HG02840 (cell line): Measurements from ENCODE around the gene C4orf54.

ENCODE experiments used
- ATAC-seq: cut with Tn5 transposase; IDR thresholded peaks from one replicate; pipeline ENCODE4 v1.9.1; 2021; ENCODE audit warnings: mild to moderate bottlenecking, moderate library complexity, moderate number of reproducible peaks; ENCODE audit not compliant: unreplicated experiment, low FRiP score

Gene C4orf54

DNA sequence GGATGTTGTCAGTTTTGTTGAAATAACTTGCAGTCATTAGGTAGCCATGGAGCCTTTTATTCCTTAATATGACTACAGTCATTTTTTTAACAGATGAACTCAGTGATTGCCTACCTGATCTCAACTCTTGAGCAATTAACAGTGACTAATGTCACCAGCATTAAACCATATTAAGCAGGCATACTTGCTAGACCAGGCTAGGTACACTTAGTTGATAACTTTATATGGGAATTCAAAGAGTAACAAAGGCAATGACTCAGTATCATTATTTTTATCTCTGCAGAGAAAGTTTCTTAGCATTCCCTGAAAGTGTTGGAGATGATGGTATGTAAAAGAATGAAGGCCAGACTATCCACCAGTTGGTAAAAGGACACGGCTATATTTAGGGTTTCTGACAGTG, at the start of gene C4orf54:
Gene C4orf54, minus strand, starts transcription at position 31 of the 400 bp plus-strand sequence. CDS start 3,180 bp downstream, outside the sequence.
- no peak for ATAC-seq

DNA sequence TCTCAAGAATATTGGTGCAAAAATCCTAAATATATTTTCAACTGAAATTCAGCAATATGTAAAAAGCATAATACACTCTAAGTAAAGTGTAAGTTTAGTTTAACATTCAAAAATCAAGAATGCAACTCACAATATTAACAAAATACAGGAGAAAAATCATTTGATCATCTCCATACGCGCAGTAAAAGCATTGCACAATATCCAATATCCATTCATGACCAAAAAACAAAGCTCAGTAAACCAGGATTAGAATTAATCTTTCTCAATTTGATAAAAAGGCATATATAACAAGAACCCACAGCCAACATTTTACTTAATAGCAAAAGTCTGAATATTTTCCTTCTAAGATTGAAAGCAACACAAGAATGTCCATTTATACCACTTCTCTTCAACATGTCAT, 48.3 kb upstream of the C4orf54 start:
- ATAC-seq, result no peak

DNA sequence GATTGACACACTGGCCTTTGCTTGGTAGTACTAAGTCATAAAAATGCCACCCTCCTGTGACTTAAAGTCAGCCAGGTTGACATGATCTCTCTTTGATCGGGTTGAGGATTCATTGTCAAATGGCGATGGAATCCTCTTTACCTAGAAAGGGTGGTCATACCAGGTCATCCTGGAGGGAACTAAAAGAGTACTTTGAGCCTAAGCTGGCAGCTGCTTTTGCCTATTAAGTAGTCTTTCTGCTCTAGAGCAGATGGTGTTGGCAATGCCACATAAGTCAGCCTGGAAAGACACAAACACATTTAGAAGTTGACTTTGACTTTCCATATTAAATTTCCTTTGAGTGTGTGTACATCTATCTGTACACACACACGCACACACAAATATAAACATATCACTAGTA, 39.2 kb upstream of the C4orf54 start:
- no peak for ATAC-seq

DNA sequence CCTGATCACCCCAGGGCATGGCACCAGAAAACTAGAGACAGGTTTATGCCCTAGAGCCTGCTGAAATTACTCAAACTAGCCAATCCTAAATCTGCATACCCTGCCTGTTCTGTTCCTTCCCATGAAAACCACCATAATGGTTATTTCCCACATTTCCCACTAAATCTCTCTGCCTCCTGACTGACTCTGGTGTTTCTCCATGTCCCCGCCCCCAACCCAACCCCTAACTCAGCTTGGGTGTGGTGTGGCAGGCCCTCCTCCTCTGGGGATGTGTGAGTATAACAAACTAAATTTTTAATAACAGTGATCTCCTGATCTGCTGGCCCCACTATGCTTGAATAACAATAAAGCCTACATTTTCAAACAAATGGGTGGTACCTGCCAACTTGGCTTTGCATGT, 35.5 kb upstream of the C4orf54 start:
- ATAC-seq, result no peak

DNA sequence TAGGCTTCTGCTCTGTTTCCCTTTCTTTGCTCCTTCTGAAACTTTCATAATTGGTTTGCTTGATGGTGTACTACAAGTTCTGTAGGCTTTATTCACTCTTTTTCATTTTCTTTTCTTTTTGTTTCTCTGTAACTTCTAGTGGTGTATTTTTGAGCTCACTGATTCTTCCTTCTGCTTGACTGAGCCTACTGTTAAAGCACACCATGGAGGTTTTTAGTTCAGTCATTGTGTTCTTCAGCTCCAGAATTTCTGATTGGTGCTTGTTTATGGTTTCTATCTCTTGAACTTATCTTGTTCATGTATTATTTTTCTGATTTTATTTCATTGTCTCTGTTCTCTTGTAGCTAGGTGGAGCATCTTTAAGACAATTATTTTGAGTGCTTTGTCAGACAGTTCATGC, 33.4 kb upstream of the C4orf54 start:
- ATAC-seq, result no peak

DNA sequence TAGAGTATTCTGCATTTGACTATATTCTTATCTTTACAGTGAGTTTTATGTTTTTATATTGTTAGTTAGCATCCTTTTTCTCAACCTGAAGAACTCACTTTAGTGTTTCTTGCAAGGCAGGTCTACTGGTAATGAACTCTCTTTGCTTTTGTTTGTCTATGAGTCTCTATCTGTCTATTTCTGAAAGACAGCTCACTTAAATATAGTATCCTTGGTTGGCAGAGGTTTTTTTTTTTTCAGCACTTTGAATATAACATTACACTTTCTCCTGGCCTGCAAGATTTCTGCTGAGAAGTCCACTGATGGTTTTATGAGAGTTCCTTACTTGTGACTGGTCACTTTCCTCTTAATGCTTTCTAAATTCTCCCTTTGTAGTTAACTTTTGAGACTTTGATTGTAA, 32.8 kb upstream of the C4orf54 start:
- no peak for ATAC-seq

DNA sequence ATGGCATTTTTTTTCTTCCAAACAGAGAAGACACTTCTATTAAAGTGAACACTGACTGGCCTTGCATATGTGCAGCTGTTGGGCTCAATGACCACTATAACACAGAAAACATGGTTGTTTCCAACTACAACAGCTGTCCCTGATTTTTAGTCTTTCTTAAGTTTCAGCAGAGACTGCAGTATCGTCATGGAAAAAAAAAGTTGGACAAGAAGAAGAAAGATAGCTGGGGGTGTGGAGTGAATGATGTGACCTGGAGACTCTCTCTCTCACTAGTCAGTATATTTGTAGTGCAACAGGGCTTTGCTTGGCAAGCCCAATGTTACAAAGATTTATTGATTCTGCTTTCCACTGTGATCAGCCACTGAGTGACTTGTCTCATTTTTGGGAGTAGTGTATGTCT, 29.5 kb upstream of the C4orf54 start:
- ATAC-seq, result no peak

DNA sequence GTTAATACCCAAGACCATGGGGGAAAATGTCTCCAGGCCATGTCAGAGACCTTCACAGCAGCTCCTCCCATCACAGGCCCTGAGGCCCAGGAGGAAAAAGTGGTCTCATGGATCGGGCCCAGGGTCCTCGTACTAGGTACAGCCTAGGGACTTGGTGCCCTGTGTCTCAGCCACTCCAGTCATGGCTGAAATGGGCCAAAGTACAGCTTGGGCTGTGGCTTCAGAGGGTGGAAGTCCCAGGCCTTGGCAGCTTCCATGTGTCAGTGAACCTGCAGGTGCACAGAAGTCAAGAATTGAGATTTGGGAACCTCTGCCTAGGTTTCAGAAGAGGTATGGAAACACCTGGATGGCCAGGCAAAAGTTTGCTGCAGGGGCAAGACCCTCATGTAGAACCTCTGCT, 27.6 kb upstream of the C4orf54 start:
- no peak for ATAC-seq

DNA sequence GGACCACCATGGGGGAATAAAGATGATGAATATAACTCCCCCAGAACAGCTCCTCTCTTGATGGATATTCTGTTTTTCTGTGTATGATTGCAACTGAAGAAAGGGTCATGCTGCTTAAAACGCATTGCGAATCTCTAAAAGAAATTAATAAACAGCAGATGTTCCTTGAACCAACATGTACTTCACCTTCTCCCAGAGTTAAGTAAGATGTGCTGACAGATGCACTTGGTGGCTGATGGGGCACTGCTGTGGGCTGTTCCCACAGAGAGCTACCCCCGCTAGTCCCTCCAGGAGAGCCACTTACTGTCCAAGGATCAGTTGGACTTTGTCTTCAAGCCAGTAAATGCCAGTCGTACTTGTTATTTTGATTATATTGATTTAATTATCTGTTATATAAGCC, 26.3 kb upstream of the C4orf54 start:
- ATAC-seq, result no peak

DNA sequence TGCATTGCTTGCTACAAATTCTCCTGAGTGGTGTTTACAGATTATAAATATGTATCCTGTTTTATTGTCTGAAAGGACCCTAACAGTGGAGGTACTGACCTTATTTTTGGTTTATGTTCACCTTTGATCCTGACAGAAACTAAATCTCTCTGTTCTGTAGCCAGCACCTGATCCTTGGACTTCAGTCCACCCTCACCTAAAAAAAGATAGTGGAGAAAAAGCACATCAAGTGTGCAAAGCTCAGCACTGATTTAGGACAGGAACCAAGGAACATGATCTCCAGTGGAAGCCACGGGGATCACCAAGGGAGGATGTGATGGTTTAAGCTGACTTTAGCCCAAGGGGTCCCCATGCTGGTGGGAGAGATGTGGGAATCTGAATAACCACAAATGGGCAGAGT, 22.3 kb upstream of the C4orf54 start:
- no peak for ATAC-seq

DNA sequence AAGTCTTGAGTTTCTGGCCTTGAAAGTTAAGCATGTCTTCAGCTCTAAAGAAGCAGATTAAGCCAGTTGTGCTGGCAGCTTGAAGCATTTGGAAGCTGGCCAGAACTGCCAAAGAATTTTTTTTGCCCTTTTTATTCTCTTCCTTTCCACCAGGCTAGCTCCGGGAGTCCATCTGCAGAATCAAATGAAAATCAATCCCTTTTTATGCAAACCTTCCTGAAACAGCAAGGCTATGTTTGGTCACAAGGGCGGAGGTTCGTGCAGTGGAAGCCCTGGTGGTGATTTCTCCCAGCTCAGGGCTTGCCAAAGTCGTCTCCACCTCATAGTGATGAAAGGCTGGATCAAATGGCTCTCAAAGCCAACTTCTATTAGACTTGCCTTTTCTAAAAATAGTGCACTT, 21.6 kb upstream of the C4orf54 start:
- no peak for ATAC-seq

DNA sequence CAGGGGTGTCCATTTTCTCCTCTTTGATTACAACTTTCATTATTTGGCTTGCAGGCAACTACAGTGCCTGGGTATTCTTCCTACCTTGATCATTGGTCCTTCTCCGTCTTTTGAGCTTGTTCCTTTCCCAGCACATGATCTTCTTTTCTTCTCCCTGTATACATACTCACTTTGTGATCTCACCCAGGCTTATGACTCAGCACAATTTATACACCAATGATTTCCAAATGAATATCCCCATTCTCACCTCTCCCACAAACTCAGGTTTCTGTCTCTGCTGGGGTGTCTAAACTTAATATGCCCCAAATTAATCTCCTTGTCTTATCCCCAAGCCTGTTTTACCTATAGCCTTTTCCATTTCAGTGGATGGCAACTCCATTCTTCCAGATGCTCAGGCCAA, 19.5 kb upstream of the C4orf54 start:
- ATAC-seq, result no peak

DNA sequence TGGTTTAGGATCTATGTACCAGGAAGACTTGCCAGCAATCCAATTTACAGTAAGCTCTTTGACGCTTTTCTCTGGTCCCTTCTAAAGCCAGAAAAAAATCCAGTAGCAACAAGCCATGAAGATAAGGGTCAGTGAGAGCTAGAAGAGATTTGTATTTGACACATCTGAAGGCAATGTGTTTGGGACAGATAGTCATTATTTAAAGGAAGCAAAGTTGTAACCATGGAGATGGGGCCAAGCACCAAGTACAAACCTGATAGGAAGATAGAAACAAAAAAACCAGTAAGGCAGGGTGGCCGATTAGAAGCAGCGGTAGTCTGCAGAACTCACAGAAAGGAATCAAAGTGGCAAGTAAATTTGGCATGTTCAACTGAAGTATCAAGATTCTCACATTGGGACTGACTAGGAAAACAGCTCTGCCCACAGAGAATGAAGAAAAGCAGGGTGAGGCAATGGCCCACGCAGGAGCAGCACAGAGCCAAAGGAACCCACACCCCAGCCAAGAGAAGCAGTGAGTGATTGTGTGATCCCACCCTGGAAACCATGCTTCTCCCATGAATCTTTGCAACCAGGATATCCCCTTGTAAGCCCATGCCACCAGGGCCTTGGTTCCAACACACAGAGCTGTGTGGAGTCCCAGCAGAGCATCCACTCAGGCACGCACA, 12.9 kb upstream of the C4orf54 start:
- no peak for ATAC-seq

DNA sequence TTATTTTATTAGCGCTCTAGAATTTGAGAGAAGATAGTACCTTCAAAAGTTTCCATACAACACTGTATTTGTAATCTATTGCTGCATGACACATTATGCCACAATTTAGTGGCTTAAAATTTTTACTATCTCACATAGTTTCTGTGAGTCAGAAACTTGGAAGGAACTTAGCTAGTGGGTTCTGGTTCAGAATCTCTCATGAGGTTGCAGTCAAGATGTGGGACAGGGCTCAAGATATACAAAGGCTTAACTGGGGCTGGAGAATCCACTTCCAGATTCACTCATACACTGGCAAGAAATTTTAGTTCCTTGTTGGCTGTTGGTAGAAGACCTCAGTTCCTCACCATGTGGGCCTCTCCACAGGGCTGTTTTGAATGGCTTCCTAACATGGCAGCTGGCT, 11.5 kb upstream of the C4orf54 start:
- ATAC-seq, result no peak

DNA sequence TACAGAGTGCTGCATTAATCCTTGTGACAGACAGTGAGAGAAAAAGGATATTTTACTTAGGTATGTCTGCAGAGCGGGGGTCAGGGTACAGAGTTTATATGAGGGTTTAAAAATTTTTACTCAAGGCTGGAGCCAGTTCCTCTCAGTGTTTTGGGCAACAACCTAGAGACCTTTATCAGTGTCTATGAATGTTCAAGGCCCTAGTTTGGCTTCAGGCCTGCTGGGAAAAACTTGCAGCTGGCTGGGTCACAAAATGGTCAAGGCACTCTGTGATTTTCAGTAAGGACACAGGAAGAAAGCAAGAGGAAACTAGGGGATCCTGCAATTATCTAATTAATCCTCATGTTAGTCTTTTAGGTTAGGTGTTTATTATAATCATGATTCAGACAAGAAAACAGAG, 10.8 kb upstream of the C4orf54 start:
- ATAC-seq, result no peak

DNA sequence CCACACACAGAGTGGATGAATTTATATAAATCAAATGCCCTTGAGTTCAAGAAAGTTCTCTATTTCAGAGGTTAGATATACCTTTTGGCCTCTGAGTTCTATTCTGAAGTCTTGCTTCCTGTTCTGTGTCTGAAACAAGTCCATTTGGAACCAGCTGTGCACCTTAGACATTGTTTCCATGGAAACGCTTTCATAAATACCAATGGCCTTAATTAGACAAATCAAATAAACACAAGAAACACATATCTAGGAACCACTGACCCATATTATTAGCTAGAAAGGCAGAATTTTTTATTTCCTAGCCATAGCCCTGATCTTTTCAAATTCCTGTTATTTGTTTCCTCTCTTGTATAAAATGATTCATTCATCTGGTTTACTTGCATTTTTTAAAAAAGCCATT, 8.4 kb upstream of the C4orf54 start:
- no peak for ATAC-seq

DNA sequence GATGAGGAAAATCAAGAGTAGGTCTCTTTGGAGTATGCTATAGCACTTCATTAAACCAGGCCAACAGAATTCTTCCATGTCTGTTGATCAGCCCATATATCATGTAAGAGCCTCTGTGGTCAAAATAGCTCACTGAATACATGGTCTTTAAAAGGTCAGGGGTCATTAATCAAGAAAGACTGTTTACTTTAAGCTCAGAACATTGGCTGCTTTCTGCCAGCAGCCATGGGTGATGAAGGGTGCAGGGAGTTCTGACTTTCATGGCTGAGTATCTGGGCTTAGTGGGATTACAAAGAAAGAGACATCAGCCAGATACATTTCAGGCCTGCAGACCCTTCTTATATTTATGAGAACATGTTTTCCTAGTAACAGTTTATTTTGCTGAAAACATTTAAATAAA, 7.1 kb upstream of the C4orf54 start:
- no peak for ATAC-seq

DNA sequence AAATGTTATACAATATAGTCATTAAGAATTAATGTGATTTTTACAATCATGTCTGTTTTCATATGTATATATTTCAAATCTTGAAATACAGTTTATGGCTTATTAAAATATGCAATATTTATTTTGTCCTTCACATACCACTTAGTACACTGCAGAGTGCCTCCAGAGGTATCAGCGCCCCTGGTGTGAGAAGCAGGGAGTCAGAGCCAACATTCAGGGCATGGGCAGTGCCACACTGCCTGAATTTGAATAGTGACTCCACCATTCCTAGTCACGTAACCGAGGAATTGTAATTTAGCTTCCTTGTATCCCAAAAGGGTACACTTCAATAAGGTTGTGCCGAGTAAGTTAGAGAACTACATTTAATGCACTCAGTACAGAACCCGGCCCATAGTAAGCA, 4.3 kb upstream of the C4orf54 start:
- no peak for ATAC-seq

DNA sequence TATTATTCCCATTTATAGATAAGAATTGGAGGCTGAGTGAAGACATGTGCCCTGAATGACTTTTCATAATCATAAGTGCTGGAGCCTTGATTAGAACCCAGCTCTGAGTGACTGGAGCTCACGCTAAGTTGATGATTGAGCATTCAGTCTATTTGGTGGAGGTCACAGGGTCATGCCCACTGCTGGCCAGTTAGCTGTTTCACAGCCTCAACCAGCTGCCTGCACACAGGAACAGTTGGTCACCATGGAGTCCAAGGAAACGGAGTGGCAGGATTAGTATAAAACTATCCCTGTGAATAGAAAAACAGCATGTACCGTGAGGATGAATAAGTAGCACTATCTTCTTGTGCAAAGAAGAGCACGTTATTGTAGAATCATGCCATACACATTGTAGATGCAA, 1.0 kb upstream of the C4orf54 start:
- no peak for ATAC-seq

DNA sequence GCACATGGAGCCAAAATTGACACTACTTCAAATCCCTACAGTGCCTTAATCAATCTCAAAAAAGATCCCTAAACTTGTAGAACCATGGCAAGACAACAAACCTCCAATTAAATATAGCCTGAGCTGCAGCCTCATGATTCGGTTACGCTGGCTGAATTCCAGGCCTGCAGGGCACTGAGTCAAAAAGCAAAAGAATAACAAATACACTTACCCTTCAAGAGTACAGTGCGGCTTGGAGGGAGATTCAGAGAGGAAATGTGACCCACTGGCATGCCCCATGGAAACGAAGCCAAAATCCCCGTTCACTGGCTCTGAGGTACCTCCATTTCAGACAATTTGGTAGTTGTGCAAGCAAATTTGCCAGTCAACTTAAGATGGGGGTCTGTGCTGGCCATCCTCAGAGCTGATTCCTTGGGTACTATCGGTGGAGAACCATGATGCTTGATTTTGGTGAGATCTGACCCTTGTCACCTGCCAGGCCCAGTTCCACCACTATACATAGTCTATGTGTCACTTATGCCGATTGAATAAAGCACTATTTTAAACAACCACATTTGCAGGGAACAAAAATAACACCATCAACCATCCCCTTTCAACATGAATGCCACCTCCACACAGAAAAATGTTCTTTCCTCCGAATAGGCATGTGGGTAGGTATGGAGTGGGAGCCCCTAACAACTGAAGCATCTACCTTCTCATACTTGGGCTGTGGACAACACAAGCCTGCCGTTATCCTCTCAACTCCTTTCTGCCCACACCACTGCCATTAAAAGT, 2.1 kb downstream of the C4orf54 start:
- no peak for ATAC-seq

DNA sequence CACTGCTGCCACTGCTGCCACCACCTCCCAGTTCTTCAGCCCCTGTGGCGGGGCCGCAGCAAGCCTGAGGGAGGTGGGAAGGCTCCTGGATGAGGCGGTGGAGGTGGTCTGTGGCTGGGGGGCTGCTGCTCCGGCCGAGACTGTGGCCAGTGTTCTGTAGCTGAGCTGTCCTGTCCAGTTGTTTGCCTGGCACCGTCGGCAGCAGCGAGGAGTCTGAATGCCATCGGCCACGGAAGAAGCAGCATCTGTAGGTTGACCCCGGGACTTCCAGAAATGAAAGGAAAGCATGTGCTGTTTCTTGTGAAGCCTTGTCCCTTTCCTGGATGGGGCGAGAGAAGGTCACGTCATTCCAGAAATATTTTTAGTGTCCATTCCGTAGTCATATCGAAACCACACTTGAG, 3.3 kb downstream of the C4orf54 start:
- no peak for ATAC-seq

DNA sequence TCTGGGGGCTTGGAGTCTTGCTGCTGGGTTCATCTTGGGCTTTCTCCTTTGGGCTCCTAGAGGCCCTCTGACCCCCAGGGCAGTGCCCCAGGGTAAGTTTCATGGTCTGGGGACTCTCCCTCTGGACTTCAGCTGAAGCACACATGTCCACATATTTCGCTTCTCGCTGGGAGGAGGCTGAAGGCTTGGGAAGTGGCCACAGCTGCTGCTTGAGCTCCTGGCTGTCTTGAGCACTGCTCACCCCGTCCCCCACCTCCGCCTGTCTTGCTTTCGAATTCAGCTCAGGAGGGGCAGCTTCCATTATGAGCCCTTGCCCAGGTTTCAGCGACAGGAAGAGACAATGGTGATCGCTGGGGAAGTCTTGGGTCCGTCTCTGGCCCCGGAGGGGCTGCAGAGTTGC, 3.7 kb downstream of the C4orf54 start:
- ATAC-seq, result no peak
